ENCODE measurements around the gene ATP8B4.
"Not testable (repeated sequence)": the region's sequence is repeated elsewhere in the genome, so short reads cannot be mapped to it uniquely, and the experiment has no call there.

Gene ATP8B4

GRCh38 chr15:50119063-50120040 is at the start of gene ATP8B4:
ATP8B4 (minus strand) TSS chr15:50119233; CDS start chr15:50106966, 12,267 bp downstream.
- no peak for DNase-seq

- no peak for DNase-seq
Measured at GRCh38 chr15:50168379-50168778, 49.3 kb upstream of the ATP8B4 start.

- no peak for DNase-seq
Measured at GRCh38 chr15:50167110-50167509, 48.1 kb upstream of the ATP8B4 start.

GRCh38 chr15:50166216-50166615 is 47.2 kb upstream of the ATP8B4 start:
- DNase-seq: no peak

- DNase-seq: no peak
Measured at GRCh38 chr15:50164458-50164857, 45.4 kb upstream of the ATP8B4 start.

- no peak for DNase-seq
Measured at GRCh38 chr15:50163719-50164410, 44.8 kb upstream of the ATP8B4 start.

- DNase-seq: no peak
Measured at GRCh38 chr15:50162969-50163718, 44.1 kb upstream of the ATP8B4 start.

- DNase-seq: not testable (repeated sequence)
Measured at GRCh38 chr15:50158236-50158635, 39.2 kb upstream of the ATP8B4 start.

- no peak for DNase-seq
Measured at GRCh38 chr15:50151476-50151875, 32.4 kb upstream of the ATP8B4 start.

- DNase-seq: no peak
Measured at GRCh38 chr15:50150851-50151250, 31.8 kb upstream of the ATP8B4 start.

- no peak for DNase-seq
Measured at GRCh38 chr15:50150349-50150748, 31.3 kb upstream of the ATP8B4 start.

GRCh38 chr15:50149090-50149489 is 30.1 kb upstream of the ATP8B4 start:
- DNase-seq: no peak

- no peak for DNase-seq
Measured at GRCh38 chr15:50148362-50148963, 29.4 kb upstream of the ATP8B4 start.

- no peak for DNase-seq
Measured at GRCh38 chr15:50146632-50147031, 27.6 kb upstream of the ATP8B4 start.

GRCh38 chr15:50145451-50145872 is 26.4 kb upstream of the ATP8B4 start:
- DNase-seq: no peak

- no peak for DNase-seq
Measured at GRCh38 chr15:50144341-50145120, 25.5 kb upstream of the ATP8B4 start.

- DNase-seq: no peak
Measured at GRCh38 chr15:50143255-50143860, 24.3 kb upstream of the ATP8B4 start.

GRCh38 chr15:50141856-50142255 is 22.8 kb upstream of the ATP8B4 start:
- no peak for DNase-seq

GRCh38 chr15:50140983-50141382 is 21.9 kb upstream of the ATP8B4 start:
- DNase-seq: no peak

- DNase-seq: no peak
Measured at GRCh38 chr15:50140098-50140497, 21.1 kb upstream of the ATP8B4 start.

GRCh38 chr15:50138391-50138790 is 19.4 kb upstream of the ATP8B4 start:
- DNase-seq: no peak
